ENCODE results near the gene SETDB2. TPM values are rescaled to one million over a fixed set of nuclear protein-coding genes. Genes with fewer than 3 reads are reported as not detected.

Gene SETDB2
- total RNA-seq, 4 donors from 2014 or later, result 2.8 to 11.6 (median 8.8) TPM

DNA sequence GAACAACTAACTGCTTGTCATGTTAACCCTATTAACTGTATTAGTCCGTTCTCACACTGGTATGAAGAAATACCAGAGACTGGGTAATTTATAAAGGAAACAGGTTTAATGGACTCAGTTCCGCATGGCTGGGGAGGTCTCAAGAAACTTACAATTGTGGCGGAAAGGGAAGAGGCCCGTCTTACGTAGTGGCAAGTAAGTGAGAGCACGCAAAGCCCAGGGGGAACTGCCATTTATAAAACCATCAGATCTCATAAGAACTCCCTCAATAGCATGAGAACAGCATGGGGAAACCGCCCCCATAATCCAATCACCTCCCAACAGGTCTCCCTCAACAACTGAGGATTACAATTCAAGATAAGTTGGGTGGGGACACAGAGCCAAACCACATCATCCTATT lies 86.4 kb downstream of the SETDB2 start:
- H3K36me3 ChIP-seq, result peaks cover 0 to 5% (median 0%) of the 10 kb centered on the region in 4 donors
- intact Hi-C loops (cut with DNase I; ENCODE audit: low total_unique reads) (no loop called here), in situ Hi-C loops (cut with MboI; ENCODE audit: low pct_ligation_motif_present in 1 of 4, low pct_unique_long_range_greater_than_20kb in 1 of 4, low sequenced_read_pairs in 3 of 4) (no loop called here)
- TF ChIP-seq CTCF (IDR thresholded peaks at IDR 0.05) (no peak), POLR2A (IDR thresholded peaks at IDR 0.05) (no peak), POLR2AphosphoS5 (IDR thresholded peaks at IDR 0.05) (no peak), EP300 (IDR thresholded peaks at IDR 0.05; ENCODE audit: low read depth) (no peak)
- no peak overlapping the region for H3K4me3 ChIP-seq
- H3K27ac ChIP-seq, result no peak overlapping the region
- 74 to 87% methylated on average over 7 of the region's 7 CpGs for whole genome bisulfite sequencing, 2 donors (ENCODE audit: low coverage in 1 of 2)
- H3K27me3 ChIP-seq, result no peaks in the 10 kb centered on the region
- no peak for DNase-seq
- H3K4me1 ChIP-seq, result peaks cover 0 to 5% (median 0%) of the 10 kb centered on the region in 4 donors
- H3K9me3 ChIP-seq, result no peaks in the 10 kb centered on the region

GRCh38 chr13:49532593-49532992 lies 88.5 kb downstream of the SETDB2 start:
- no peak for DNase-seq
- Histone ChIP-seq H3K27me3 (no peaks in the 10 kb centered on the region), H3K4me1 (peaks cover 0 to 5% (median 0%) of the 10 kb centered on the region in 4 donors), H3K4me3 (no peak overlapping the region), H3K36me3 (no peaks in the 10 kb centered on the region), H3K9me3 (no peaks in the 10 kb centered on the region), H3K27ac (no peak overlapping the region)
- TF ChIP-seq POLR2A (IDR thresholded peaks at IDR 0.05), result no peak
- TF ChIP-seq POLR2AphosphoS5 (IDR thresholded peaks at IDR 0.05), result no peak
- no peak for TF ChIP-seq EP300 (IDR thresholded peaks at IDR 0.05; ENCODE audit: low read depth)
- TF ChIP-seq CTCF (IDR thresholded peaks at IDR 0.05), result no peak
- intact Hi-C loops (cut with DNase I; ENCODE audit: low total_unique reads) (no loop called here), in situ Hi-C loops (cut with MboI; ENCODE audit: low pct_ligation_motif_present in 1 of 4, low pct_unique_long_range_greater_than_20kb in 1 of 4, low sequenced_read_pairs in 3 of 4) (no loop called here)
- 38 to 84% methylated on average over 1 of the region's 1 CpG for WGBS, 2 donors (ENCODE audit: low coverage in 1 of 2)

DNA sequence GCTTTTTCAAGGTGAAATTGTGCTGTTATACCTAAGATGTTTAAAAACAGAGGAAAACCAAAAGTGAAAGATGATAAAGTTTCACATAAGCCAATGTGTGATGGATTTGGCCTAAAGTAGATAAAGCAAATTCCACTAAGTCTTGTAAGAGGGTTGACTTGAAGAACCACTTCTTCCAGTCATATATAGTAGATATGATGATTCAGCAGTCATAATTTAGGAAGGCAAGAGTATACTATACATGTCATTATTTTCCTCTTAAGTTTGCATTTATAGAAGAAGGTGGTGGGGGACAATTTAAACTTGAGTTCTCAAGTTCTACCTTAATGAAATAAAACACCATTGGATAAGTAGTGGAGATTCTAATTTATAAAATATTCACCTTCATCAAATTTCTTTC lies 88.9 kb downstream of the SETDB2 start:
- in situ Hi-C loops (cut with MboI; ENCODE audit: low pct_ligation_motif_present in 1 of 4, low pct_unique_long_range_greater_than_20kb in 1 of 4, low sequenced_read_pairs in 3 of 4), result no loop called here
- intact Hi-C loops (cut with DNase I; ENCODE audit: low total_unique reads), result no loop called here
- Histone ChIP-seq H3K4me3 (no peak overlapping the region), H3K27ac (no peak overlapping the region), H3K27me3 (no peaks in the 10 kb centered on the region), H3K36me3 (no peaks in the 10 kb centered on the region), H3K4me1 (peaks cover 0 to 5% (median 0%) of the 10 kb centered on the region in 4 donors), H3K9me3 (no peaks in the 10 kb centered on the region)
- DNase-seq, result no peak
- TF ChIP-seq EP300 (IDR thresholded peaks at IDR 0.05; ENCODE audit: low read depth) (no peak), POLR2A (IDR thresholded peaks at IDR 0.05) (no peak), POLR2AphosphoS5 (IDR thresholded peaks at IDR 0.05) (no peak), CTCF (IDR thresholded peaks at IDR 0.05) (no peak)

DNA sequence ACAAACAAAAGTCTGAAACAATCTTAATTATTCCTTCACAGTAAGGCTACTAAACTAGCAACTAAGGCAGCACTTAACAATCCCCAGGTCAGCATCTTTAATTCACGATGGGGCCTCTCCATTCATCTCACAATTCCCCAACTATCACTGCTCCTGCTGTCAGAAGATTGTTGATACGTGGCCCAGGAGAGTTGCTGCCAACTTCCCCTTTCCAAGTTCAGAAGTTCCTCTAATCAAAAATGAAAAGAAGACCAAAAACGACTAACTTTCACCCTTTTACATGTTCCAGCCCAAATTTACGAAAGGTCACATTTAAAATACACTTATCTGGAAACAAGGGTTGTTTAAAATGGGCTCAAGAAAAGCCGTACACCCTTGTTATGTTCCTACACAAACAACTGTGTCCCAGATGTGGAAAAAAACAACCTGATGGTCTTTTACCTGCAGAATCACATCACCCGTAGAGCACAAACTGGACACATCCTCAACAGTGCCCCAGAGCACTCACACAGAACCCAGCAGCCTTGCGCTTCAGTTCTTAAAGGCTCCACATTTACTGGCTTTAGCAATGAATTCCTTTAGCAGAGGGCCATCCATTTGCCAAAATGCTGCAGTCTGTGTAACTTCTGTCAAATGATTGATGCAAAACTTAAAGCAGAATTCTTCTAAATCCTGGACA lies 89.7 kb downstream of the SETDB2 start:
- WGBS, 2 donors (ENCODE audit: low coverage in 1 of 2), result 73 to 75% methylated on average over 6 to 7 of the region's 7 CpGs
- intact Hi-C loops (cut with DNase I; ENCODE audit: low total_unique reads), result no loop called here
- TF ChIP-seq POLR2A (IDR thresholded peaks at IDR 0.05), result no peak
- no peak for TF ChIP-seq CTCF (IDR thresholded peaks at IDR 0.05)
- TF ChIP-seq POLR2AphosphoS5 (IDR thresholded peaks at IDR 0.05), result no peak
- no peak for TF ChIP-seq EP300 (IDR thresholded peaks at IDR 0.05; ENCODE audit: low read depth)
- Histone ChIP-seq H3K27ac (no peak overlapping the region), H3K4me1 (peaks cover 0 to 5% (median 0%) of the 10 kb centered on the region in 4 donors), H3K9me3 (no peaks in the 10 kb centered on the region), H3K4me3 (no peak overlapping the region), H3K27me3 (no peaks in the 10 kb centered on the region), H3K36me3 (no peaks in the 10 kb centered on the region)
- no peak for DNase-seq
- in situ Hi-C loops (cut with MboI; ENCODE audit: low pct_ligation_motif_present in 1 of 4, low pct_unique_long_range_greater_than_20kb in 1 of 4, low sequenced_read_pairs in 3 of 4), result no loop called here
